Posterior vena cava (tissue), 2 donors: ENCODE data around the gene AIFM3. TPM values are rescaled to one million over a fixed set of nuclear protein-coding genes. Genes with fewer than 3 reads are reported as not detected.
"Not testable (repeated sequence)": the region's sequence is repeated elsewhere in the genome, so short reads cannot be mapped to it uniquely, and the experiment has no call there.

Source experiments
- DNase-seq: peaks from one replicate; pipeline ENCODE4 v3.0.0-alpha.2; 2020; ENCODE audit warnings: low spot score
- intact Hi-C, 2 donors: fragments of 100-400 bp; cut with DNase I; formaldehyde crosslinking; loops; one replicate each; pipeline versions ENCODE4 v1.14.1 to v1.14.2; 2022 to 2023
- total RNA-seq, 2 donors: library from RNA; stranded (reverse); fragmentation: NEBNext Ultra II Directional; extraction: Animal tissue kit (Norgen Biotek cat#: 25700); gene quantifications; one replicate each; pipeline ENCODE4 v1.2.1, GENCODE V29; 2021
- donor health status: DM: yes; HTN: yes; CAD: no.
- donor health status: DM: yes; HTN: yes; CAD: no.

Gene AIFM3
- total RNA-seq, 2 donors from 2014 or later = 0.62 to 2.6 TPM

GRCh38 chr22:20939457-20940185 lies 27.4 kb upstream of the AIFM3 start:
- intact Hi-C loops, DNase-seq: not testable (repeated sequence)

DNA sequence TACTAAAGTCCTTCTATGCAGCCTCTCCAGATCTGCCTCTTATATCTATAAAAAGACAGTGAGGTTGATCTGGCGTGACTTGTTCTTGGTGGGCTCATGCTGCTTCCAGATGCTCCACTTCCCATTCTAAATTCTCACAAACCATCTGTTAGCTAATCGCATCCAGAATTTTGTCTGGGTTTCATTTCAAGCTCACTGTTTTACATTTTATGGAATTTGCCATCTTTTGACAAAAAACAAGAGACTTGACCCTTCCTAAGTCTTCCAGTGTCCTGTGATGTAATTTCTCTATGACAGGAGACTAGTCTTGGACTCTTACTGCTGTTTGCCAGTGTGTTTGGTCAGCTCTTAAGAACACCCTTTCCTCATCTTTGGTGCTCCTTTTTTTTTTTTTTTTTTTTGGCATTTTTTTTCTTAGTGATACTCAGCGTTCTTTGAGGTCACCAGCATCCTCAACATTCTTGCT lies 26.8 kb upstream of the AIFM3 start:
- DNase-seq = no peak
- intact Hi-C loops = no loop called here

GRCh38 chr22:20940904-20941385 lies 26.1 kb upstream of the AIFM3 start:
- intact Hi-C loops = no loop called here
- no peak for DNase-seq

GRCh38 chr22:20942203-20942902 lies 24.7 kb upstream of the AIFM3 start:
- DNase-seq, intact Hi-C loops: not testable (repeated sequence)

DNA sequence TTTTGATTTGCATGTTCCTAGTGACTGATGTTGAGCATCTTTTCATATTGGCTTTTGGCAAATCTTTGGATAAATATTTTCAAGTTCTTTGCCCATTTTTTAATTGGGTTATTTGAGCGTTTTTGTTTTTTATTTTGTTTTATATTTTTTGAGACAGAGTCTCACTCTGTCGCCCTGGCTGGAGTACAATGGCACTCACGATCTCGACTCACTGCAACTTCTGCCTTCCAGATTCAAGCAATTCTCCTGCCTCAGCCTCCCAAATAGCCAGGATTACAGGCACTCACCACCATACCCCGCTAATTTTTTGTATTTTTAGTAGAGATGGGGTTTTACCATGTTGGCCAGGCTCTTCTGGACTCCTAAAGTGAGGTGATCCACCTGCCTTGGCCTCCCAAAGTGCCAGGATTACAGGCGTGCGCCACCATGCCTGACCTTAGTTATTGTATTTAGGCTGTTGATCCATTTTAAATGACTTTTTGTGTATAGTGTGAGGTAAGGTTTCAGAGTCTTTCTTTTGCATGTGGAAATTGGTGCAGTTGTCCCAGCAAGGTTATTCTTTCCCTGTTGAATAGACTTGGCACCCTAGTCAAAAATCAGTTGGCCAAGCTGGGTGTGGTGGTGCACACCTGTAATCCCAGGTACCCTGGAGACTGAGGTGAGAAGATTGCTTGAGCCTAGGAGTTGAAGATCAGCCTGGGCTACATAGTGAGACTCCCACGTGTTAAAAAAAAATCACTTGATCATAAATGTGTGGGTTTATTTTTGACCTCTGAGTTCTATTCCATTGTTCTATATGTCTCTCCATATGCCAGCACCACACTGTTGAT lies 23.7 kb upstream of the AIFM3 start:
- no peak for DNase-seq
- intact Hi-C loops = no loop called here

- intact Hi-C loops = no loop called here
- DNase-seq = no peak
Measured at GRCh38 chr22:20944042-20944441, 23.0 kb upstream of the AIFM3 start.

- intact Hi-C loops = no loop called here
- no peak for DNase-seq
Measured at GRCh38 chr22:20945578-20945934, 21.5 kb upstream of the AIFM3 start.

GRCh38 chr22:20946080-20946986 lies 20.7 kb upstream of the AIFM3 start:
- peak; percentile 25 for DNase-seq
- intact Hi-C loops = no loop called here

DNA sequence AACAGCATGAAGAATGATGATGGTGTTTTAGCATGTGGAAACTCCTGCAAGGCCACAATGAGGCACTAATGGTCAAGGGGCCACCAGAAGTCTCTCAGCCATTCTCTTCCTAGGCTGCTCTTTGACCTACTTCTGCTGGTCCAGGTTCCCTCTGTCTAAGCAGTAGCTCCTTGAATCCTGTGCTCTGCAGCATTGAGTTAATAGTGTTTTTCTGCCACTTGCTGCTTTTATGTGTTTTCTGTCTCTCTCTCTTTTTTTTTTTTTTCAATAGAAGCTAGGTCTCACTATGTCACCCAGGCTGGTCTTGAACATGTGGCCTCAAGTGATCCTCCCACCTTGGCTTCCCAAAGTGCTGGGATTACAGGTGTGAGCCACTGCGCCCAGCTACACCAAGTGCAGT lies 20.1 kb upstream of the AIFM3 start:
- no peak for DNase-seq
- intact Hi-C loops = no loop called here

DNA sequence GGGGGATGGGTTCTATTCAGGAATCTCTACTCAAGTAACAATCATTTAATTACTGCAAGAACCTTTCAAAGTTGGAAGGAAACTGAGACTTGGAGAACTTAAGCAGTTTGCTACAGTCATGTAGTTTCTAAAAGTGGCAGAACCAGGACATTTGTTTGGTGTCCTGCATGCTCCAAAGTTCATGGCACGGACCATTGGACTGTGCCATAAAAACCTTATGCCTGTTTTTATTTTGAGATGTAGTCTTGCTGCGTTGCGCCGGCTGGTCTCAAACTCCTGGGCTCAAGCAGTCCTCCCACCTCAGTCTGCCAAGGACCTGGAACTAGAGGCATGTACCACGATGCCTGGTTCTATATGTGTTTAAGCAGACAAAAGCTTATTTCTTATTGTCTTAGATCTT lies 18.6 kb upstream of the AIFM3 start:
- intact Hi-C loops = loop anchor here in 1 of 2 donors (2.0 kb wide), 1 partner anchor 16 kb away; no protein-coding TSS in a partner anchor

GRCh38 chr22:20948989-20949388 lies 18.1 kb upstream of the AIFM3 start:
- no peak for DNase-seq
- intact Hi-C loops = loop anchor here in 1 of 2 donors (2.0 kb wide), 1 partner anchor 16 kb away; no protein-coding TSS in a partner anchor

More for the DNA sequence above, 18.6 kb upstream of the AIFM3 start:
- peak; percentile 32 for DNase-seq

GRCh38 chr22:20949698-20950183 lies 17.3 kb upstream of the AIFM3 start:
- intact Hi-C loops = loop anchor here in 1 of 2 donors (2.0 kb wide), 1 partner anchor 15 kb away; no protein-coding TSS in a partner anchor
- DNase-seq = peak; percentile 16

GRCh38 chr22:20951151-20951931 lies 15.7 kb upstream of the AIFM3 start:
- DNase-seq = peak; percentile 4
- intact Hi-C loops = no loop called here

- DNase-seq = peak; percentile 28
Measured at GRCh38 chr22:20951932-20952380, 15.1 kb upstream of the AIFM3 start.

GRCh38 chr22:20952544-20953341 lies 14.3 kb upstream of the AIFM3 start:
- intact Hi-C loops = no loop called here

More at GRCh38 chr22:20951932-20952380, 15.1 kb upstream of the AIFM3 start:
- intact Hi-C loops = no loop called here

GRCh38 chr22:20953342-20953608 lies 13.8 kb upstream of the AIFM3 start:
- intact Hi-C loops = no loop called here

More at GRCh38 chr22:20952544-20953341, 14.3 kb upstream of the AIFM3 start:
- peak; percentile 41 for DNase-seq

More at GRCh38 chr22:20953342-20953608, 13.8 kb upstream of the AIFM3 start:
- DNase-seq = no peak
